Measurements from ENCODE around the gene UCN.
"Not testable (repeated sequence)": the region's sequence is repeated elsewhere in the genome, so short reads cannot be mapped to it uniquely, and the experiment has no call there.

The UCN gene, protein sequence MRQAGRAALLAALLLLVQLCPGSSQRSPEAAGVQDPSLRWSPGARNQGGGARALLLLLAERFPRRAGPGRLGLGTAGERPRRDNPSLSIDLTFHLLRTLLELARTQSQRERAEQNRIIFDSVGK

DNA sequence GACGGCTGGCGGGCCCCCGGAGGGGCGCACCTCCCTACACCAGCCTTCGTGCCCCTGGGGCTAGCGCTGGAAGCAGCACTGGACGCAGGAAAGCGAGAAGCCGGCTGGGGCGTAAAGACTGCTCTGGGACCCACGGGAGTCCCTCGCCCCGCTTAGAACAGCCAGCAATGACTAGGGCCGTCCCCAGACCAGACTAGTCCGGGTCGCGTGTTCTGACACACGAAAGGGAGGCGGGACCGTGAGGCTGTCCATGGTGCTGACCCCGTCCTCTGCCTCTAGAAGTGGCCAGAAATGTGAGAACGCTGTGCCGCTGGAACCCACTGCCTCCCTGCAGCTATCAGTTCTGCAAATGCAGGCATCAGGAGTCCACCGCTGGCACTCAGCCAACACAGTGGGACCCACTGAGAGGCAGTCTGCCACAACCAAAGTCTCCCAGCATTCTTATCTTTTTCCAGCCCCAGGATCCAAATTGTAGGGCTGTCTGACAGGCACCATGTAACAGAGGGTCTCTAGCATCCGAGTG is at the start of gene UCN:
Gene UCN, minus strand, starts transcription at position 87 of the 523 bp plus-strand sequence. CDS start 550 bp downstream, outside the sequence.
- TF ChIP-seq, protein P1, sequence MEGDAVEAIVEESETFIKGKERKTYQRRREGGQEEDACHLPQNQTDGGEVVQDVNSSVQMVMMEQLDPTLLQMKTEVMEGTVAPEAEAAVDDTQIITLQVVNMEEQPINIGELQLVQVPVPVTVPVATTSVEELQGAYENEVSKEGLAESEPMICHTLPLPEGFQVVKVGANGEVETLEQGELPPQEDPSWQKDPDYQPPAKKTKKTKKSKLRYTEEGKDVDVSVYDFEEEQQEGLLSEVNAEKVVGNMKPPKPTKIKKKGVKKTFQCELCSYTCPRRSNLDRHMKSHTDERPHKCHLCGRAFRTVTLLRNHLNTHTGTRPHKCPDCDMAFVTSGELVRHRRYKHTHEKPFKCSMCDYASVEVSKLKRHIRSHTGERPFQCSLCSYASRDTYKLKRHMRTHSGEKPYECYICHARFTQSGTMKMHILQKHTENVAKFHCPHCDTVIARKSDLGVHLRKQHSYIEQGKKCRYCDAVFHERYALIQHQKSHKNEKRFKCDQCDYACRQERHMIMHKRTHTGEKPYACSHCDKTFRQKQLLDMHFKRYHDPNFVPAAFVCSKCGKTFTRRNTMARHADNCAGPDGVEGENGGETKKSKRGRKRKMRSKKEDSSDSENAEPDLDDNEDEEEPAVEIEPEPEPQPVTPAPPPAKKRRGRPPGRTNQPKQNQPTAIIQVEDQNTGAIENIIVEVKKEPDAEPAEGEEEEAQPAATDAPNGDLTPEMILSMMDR (IDR thresholded peaks at IDR 0.05; ENCODE audit: insufficient read depth, low read length, missing control alignments) = no peak
- CTCF ChIA-PET = interaction anchor here (3.0 kb wide), 1 partner anchor 13 kb away, joined by 11 read pairs; no protein-coding TSS in a partner anchor
- no peak within 1 kb of the TSS for H3K4me3 ChIP-seq (ENCODE audit: low read depth, low read length)
- POLR2A ChIA-PET = no interaction called here
- DNase-seq (ENCODE audit: low read depth, low spot score) = no peak

DNA sequence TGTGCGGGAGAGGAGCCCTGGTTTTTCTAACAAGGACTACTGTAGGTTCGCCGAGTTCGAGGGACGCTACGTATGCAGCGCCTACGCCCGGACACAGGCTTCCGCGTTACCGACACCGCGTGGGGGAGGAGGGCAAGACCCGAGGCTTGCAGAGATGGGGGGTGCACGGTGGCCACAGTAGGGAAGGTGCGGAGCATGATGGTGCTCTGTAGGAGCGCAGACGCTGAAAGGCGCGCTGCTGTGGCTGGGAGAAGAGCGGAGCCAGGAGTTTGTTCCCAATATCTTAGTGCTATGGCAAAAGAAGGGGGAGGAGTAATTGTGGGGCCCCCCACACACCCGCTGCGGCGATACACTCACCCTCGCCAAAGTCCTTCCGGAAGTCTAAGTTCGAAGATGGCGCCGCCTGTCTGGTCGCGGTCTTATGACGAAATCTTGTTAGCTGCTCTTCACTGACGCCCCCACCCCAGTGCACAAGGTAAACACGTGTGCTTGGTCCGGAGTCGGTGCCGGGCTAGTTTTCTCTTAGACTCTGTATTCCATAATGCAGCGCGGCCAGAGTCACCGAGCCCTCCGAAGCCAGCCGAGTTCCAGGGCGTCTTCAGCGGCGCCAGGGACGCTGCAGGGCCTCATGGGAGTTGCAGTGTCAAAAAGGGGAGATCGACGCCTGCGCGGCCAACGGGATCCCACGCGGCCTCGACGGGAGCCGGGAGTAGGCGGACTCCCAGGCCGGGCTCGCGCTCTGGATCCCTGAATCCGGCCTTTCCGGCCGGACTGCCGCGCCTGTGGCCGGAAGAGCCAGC is 48.3 kb upstream of the UCN start, which contains the start of gene GTF3C2:
Gene GTF3C2, minus strand, starts transcription at position 383 of the 800 bp plus-strand sequence. CDS start 13,210 bp downstream, outside the sequence.
- CTCF ChIA-PET = interaction anchor here (0.8 to 1.3 kb wide), 4 partner anchors 12 to 36 kb away, joined by 3 to 5 read pairs (median 3); partner anchors contain the start of genes EIF2B4 and SNX17
- H3K4me3 ChIP-seq (ENCODE audit: low read depth, low read length) = peak within 1 kb of the TSS; percentile 90
- peak; percentile 82 for DNase-seq (ENCODE audit: low read depth, low spot score)
- TF ChIP-seq, protein P1 (IDR thresholded peaks at IDR 0.05; ENCODE audit: insufficient read depth, low read length, missing control alignments) = no peak
- POLR2A ChIA-PET = interaction anchor here (0.5 to 2.6 kb wide), 9 partner anchors 11 to 226 kb away, joined by 3 to 24 read pairs (median 3); partner anchors contain the start of genes EIF2B4, MPV17, PPM1G and SNX17

DNA sequence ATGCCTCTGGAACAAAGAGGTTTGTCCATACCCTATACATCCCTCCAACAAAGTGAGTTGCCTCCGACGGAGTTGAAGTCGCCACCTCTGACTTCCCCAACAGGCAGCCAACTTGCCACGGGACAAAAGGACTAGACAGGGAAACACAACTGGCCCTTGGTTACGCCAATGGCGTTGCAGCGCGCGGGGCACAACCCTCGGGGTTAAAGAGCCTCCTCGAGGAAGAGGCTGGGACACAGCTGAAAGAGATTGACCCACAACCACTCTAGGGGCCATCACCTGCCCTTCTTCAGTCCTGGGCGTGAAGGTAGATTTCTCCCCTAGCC is 47.8 kb upstream of the UCN start:
- no peak for DNase-seq (ENCODE audit: low read depth, low spot score)
- CTCF ChIA-PET = interaction anchor here (0.8 to 1.2 kb wide), 3 partner anchors 13 to 53 kb away, joined by 3 to 4 read pairs (median 3); no protein-coding TSS in a partner anchor
- TF ChIP-seq, protein P1 (IDR thresholded peaks at IDR 0.05; ENCODE audit: insufficient read depth, low read length, missing control alignments) = no peak
- POLR2A ChIA-PET = interaction anchor here (0.5 to 2.6 kb wide), 7 partner anchors 13 to 227 kb away, joined by 3 to 24 read pairs (median 6); partner anchors contain the start of genes EIF2B4, MPV17, PPM1G and SNX17
- peak overlapping the region; percentile 90 for H3K4me3 ChIP-seq (ENCODE audit: low read depth, low read length)

DNA sequence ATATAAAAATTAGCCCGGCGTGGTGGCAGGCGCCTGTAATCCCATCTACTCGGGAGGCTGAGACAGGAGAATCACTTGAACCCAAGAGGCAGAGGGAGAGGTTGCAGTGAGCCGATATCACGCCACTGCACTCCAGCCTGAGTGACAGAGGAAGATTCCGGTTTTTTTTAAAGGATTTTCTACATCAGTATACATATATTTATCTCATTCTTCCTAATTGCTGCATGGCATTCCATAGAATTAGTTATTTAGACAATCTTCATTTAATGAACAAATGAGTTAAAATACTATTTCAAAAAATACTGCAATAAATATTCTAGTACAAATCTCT is 46.3 kb upstream of the UCN start:
- no peak for DNase-seq (ENCODE audit: low read depth, low spot score)
- POLR2A ChIA-PET = no interaction called here
- CTCF ChIA-PET = interaction anchor here (1.0 to 2.1 kb wide), 4 partner anchors 10 to 51 kb away, joined by 3 to 13 read pairs (median 4); partner anchors contain the start of genes EIF2B4 and SNX17
- no peak overlapping the region for H3K4me3 ChIP-seq (ENCODE audit: low read depth, low read length)
- TF ChIP-seq, protein P1 (IDR thresholded peaks at IDR 0.05; ENCODE audit: insufficient read depth, low read length, missing control alignments) = no peak

DNA sequence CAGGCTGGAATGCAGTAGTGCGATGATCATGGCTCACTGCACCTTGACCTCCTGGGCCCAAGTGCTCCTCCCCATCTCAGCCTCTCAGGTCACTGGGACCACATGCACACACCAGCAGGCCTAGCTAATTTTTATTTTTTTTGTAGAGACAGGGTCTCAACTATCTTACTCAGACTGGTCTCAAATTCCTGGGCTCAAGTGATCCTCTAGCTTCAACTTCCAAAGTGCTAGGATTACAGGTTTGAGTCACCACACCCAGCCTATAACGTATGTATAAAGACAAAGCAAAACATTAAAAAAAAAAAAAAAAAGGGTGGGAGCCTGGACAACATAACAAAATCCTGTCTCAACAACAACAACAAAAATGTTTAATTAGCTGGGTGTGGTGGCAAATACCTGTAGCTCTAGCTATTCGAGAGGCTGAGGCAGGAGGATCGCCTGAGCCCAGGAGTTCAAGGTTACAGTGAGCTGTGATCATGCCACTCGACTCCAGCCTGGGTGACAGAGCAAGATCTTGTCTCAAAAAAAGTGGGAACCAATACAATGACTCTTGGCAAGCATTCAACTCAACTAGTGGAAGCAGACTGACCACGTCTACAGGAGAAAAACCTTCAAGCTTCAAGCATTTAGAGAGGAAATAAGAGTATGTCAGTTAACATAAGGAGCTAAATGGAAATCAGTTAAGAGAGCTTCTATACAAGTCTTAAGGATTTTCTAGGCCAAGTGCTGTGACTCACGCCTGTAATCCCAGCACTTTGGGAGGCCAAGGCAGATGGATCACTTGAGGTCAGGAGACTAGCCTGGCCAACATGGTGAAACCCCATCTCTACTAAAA is 45.7 kb upstream of the UCN start:
- DNase-seq (ENCODE audit: low read depth, low spot score) = no peak
- TF ChIP-seq, protein P1 (IDR thresholded peaks at IDR 0.05; ENCODE audit: insufficient read depth, low read length, missing control alignments) = no peak
- POLR2A ChIA-PET = no interaction called here
- CTCF ChIA-PET = interaction anchor here (1.0 to 2.1 kb wide), 6 partner anchors 10 to 329 kb away, joined by 3 to 13 read pairs (median 4); partner anchors contain the start of genes EIF2B4 and SNX17
- no peak overlapping the region for H3K4me3 ChIP-seq (ENCODE audit: low read depth, low read length)

DNA sequence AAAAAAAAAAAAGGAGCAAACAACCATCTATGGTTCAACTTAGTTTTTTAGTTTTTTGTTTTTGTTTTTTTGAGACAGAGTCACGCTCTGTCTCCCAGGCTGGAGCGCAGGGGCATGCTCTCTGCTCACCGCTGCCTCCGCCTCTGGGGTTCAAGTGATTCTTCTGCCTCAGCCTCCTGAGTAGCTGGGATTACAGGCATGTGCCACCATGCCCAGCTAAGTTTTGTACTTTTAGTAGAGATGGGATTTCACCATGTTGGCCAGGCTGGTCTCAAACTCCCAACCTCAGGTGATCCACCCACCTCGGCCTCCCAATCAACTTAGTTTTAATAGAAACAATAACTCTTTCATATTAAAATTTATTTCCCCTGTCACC is 45.1 kb upstream of the UCN start:
- DNase-seq (ENCODE audit: low read depth, low spot score); POLR2A ChIA-PET; H3K4me3 ChIP-seq (ENCODE audit: low read depth, low read length): not testable (repeated sequence)
- CTCF ChIA-PET = interaction anchor here (0.6 to 2.1 kb wide), 7 partner anchors 9 to 330 kb away, joined by 3 to 13 read pairs (median 4); partner anchors contain the start of gene SNX17
